ENCODE results near the gene UMODL1.

Gene UMODL1

GRCh38 chr21:42147386-42148020 lies 76.4 kb downstream of the UMODL1 start:
- no peak for TF ChIP-seq MYC (IDR thresholded peaks at IDR 0.05; ENCODE audit: low read depth, low read length)
- TF ChIP-seq MAX (IDR thresholded peaks at IDR 0.05; ENCODE audit: low read depth, low read length) = no peak
- TF ChIP-seq CTCF (IDR thresholded peaks at IDR 0.05; ENCODE audit: low read depth, low read length) = no peak
- no peak for TF ChIP-seq POLR2A (IDR thresholded peaks at IDR 0.05; ENCODE audit: extremely low read depth, insufficient read length)
- H3K4me3 ChIP-seq (ENCODE audit: low read depth, low read length) = no peak overlapping the region
- no peak for DNase-seq (ENCODE audit: low read depth)

GRCh38 chr21:42148097-42148496 lies 77.0 kb downstream of the UMODL1 start:
- DNase-seq (ENCODE audit: low read depth) = no peak
- no peak overlapping the region for H3K4me3 ChIP-seq (ENCODE audit: low read depth, low read length)
- no peak for TF ChIP-seq MYC (IDR thresholded peaks at IDR 0.05; ENCODE audit: low read depth, low read length)
- TF ChIP-seq CTCF (IDR thresholded peaks at IDR 0.05; ENCODE audit: low read depth, low read length) = no peak

DNA sequence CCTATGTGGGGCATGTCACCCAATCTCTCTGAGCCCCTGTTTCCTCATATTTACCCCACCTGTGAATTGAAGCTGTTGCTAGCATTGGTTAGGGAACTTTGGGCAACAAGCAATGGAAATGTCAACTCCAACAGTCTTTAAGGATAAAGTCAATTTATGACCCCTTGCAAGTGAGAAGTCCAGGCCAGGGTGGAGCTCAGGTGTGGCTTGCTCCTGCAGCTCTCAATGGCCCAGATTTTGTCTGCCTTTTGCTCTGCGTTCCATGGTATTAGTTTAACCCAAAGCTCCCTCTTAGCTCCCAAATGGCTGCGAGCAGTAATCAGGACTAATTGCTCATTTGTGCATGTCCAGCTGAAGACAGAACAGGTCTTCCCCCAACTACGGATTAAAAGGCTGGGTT lies 77.5 kb downstream of the UMODL1 start:
- H3K4me3 ChIP-seq (ENCODE audit: low read depth, low read length) = no peak overlapping the region
- no peak for DNase-seq (ENCODE audit: low read depth)
- TF ChIP-seq CTCF (IDR thresholded peaks at IDR 0.05; ENCODE audit: low read depth, low read length) (no peak), POLR2A (IDR thresholded peaks at IDR 0.05; ENCODE audit: extremely low read depth, insufficient read length) (no peak), MYC (IDR thresholded peaks at IDR 0.05; ENCODE audit: low read depth, low read length) (no peak), MAX (IDR thresholded peaks at IDR 0.05; ENCODE audit: low read depth, low read length) (no peak)

DNA sequence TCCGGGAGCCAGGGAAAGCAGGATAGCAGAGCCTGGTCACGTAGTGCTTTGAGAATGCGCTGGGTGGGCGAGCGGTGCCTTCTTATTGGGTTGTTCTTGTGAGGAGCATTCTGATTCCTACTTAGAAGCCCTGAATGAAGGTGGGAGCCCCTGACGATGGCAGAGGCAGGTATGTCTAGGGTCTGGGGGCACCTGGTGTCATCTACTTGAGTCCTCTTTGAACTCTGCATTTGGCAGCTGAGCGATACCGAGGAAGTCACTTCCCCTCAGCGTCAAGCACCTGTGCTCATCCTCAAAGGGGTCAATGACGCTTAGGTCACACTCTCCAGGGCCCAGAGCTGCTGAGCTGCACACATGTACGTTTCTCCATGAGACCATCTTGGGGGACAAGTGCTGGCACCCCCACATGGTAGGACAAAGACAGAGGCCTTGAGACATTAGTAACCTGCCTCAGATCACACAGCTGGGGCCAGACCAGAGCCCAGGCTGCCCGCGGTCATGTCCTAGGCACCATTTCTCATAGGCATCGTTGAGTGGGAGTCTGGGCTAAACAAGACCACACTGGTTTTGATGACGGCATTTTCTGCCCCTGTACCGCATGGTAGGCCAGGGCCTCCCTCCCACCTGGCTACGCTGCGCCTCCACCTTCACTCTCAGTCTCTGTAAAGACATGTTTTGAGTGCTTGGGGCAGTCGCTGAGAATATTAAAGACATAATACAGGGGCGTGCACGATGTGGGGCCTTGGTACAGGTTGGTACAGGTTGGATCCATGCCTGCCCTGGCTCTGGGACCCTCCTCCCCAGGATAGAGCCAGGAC lies 78.7 kb downstream of the UMODL1 start:
- DNase-seq (ENCODE audit: low read depth) = no peak
- H3K4me3 ChIP-seq (ENCODE audit: low read depth, low read length) = no peak overlapping the region
- TF ChIP-seq MYC (IDR thresholded peaks at IDR 0.05; ENCODE audit: low read depth, low read length) = no peak
- no peak for TF ChIP-seq POLR2A (IDR thresholded peaks at IDR 0.05; ENCODE audit: extremely low read depth, insufficient read length)
- TF ChIP-seq CTCF (IDR thresholded peaks at IDR 0.05; ENCODE audit: low read depth, low read length) = no peak
- TF ChIP-seq MAX (IDR thresholded peaks at IDR 0.05; ENCODE audit: low read depth, low read length) = no peak

- no peak for DNase-seq (ENCODE audit: low read depth)
- no peak overlapping the region for H3K4me3 ChIP-seq (ENCODE audit: low read depth, low read length)
- no peak for TF ChIP-seq POLR2A (IDR thresholded peaks at IDR 0.05; ENCODE audit: extremely low read depth, insufficient read length)
- no peak for TF ChIP-seq MAX (IDR thresholded peaks at IDR 0.05; ENCODE audit: low read depth, low read length)
- no peak for TF ChIP-seq MYC (IDR thresholded peaks at IDR 0.05; ENCODE audit: low read depth, low read length)
- TF ChIP-seq CTCF (IDR thresholded peaks at IDR 0.05; ENCODE audit: low read depth, low read length) = no peak
These were observed 79.5 kb downstream of the UMODL1 start for GRCh38 chr21:42150474-42151085.

Measured in NB4 (cell line).